ENCODE results near the gene KIZ.

- TF ChIP-seq CTCF (IDR thresholded peaks at IDR 0.05): no peak
- no peak for TF ChIP-seq POLR2A (IDR thresholded peaks at IDR 0.05)
These were observed 131.3 kb downstream of the KIZ start for GRCh38 chr20:21257192-21257591.
